ENCODE data around the gene CDH4. TPM values are rescaled to one million over a fixed set of nuclear protein-coding genes. Genes with fewer than 3 reads are reported as not detected.

CDH4 gene
- total and polyA plus RNA-seq, 2 of the 4 experiments (the other 2 are of a cell fraction), result 1.6 to 3.5 TPM

GRCh38 chr20:61460261-61461052 lies 208.4 kb downstream of the CDH4 start:
- intact Hi-C loops (cut with micrococcal nuclease) (no loop called here), dilution Hi-C loops (cut with HindIII; ENCODE audit: low sequenced_read_pairs, unreplicated experiment) (no loop called here), in situ Hi-C loops (cut with MboI; ENCODE audit: low sequenced_read_pairs) (no loop called here)
- POLR2A ChIA-PET (ENCODE audit: unreplicated experiment), result no interaction called here
- no peak overlapping the region for H2BK5ac ChIP-seq (ENCODE audit: low read depth, low read length, poor library complexity, severe bottlenecking)
- H4K8ac ChIP-seq (ENCODE audit: low read depth in 2 of 2, low read length in 2 of 2), result no peak overlapping the region
- H3K36me3 ChIP-seq (ENCODE audit: control insufficient read depth, insufficient read depth, low read length), result no peaks in the 10 kb centered on the region
- CTCF ChIA-PET, result no interaction called here
- H3K27me3 ChIP-seq (ENCODE audit: control insufficient read depth, insufficient read depth, low read length), result no peaks in the 10 kb centered on the region
- H2BK15ac ChIP-seq (ENCODE audit: low read depth, low read length), result no peak overlapping the region
- no peak overlapping the region for H3K14ac ChIP-seq (replicated peaks; ENCODE audit: low read depth, low read length)
- H3K9me3 ChIP-seq (ENCODE audit: control insufficient read depth, insufficient read depth, low read length), result peaks cover 17% of the 10 kb centered on the region; the same call in 1 of the 2 replicates
- H3K56ac ChIP-seq (ENCODE audit: extremely low read depth, insufficient read depth, low read length), result no peak overlapping the region
- no peak for ATAC-seq (ENCODE audit: low read depth)
- no peaks in the 10 kb centered on the region; a peak in 1 of 4 replicates for H3K79me1 ChIP-seq (ENCODE audit: low read depth in 1 of 2, low read length in 2 of 2)
- no peak overlapping the region for H2AFZ ChIP-seq (replicated peaks; ENCODE audit: low read length, poor library complexity)
- no peak overlapping the region for H2AK5ac ChIP-seq (ENCODE audit: low read depth, low read length)
- H3K23ac ChIP-seq (ENCODE audit: low read depth, low read length), result no peak overlapping the region
- H3K18ac ChIP-seq (ENCODE audit: low read depth, low read length), result no peak overlapping the region
- WGBS, 2 experiments (ENCODE audit: extremely low coverage in 2 of 2, insufficient read length in 1 of 2), result 87% methylated on average over 3 of the region's 11 CpGs; no CpG with 5 or more reads in 1 of the 2 experiments
- no peaks in the 10 kb centered on the region for H3K4me1 ChIP-seq (ENCODE audit: control insufficient read depth, insufficient read depth, low read length)
- H3K9me1 ChIP-seq (ENCODE audit: insufficient read depth, low read length), result no peaks in the 10 kb centered on the region
- no TSS peak for BruUV-seq (replicated peaks)
- H3K4ac ChIP-seq (ENCODE audit: low read depth, low read length), result no peak overlapping the region
- no peak overlapping the region for H4K5ac ChIP-seq (ENCODE audit: low read depth, low read length)
- TF ChIP-seq USF2 (IDR thresholded peaks at IDR 0.05; ENCODE audit: low read depth, low read length) (no peak), MAFK (IDR thresholded peaks at IDR 0.05; ENCODE audit: low read depth, low read length) (no peak), NFE2L2 (IDR thresholded peaks at IDR 0.05; ENCODE audit: low read depth, low read length) (no peak), CTCF (conservative IDR thresholded peaks at IDR 0.05; ENCODE audit: low read depth, low read length) (no peak), CHD1 (IDR thresholded peaks at IDR 0.05; ENCODE audit: low read depth, low read length) (no peak), MAZ (IDR thresholded peaks at IDR 0.05; ENCODE audit: borderline replicate concordance, low read depth, low read length) (no peak), ELK1 (IDR thresholded peaks at IDR 0.05; ENCODE audit: borderline replicate concordance, low read depth, low read length) (no peak), FOS (IDR thresholded peaks at IDR 0.05; ENCODE audit: low read depth, low read length) (no peak), RAD21 (IDR thresholded peaks at IDR 0.05; ENCODE audit: low read length) (no peak), RCOR1 (IDR thresholded peaks at IDR 0.05; ENCODE audit: insufficient replicate concordance, low read length) (no peak), CEBPB (IDR thresholded peaks at IDR 0.05; ENCODE audit: low read depth, low read length) (no peak), MXI1 (IDR thresholded peaks at IDR 0.05; ENCODE audit: borderline replicate concordance, low read depth, low read length) (no peak), RFX5 (IDR thresholded peaks at IDR 0.05; ENCODE audit: low read depth, low read length) (no peak), SMC3 (IDR thresholded peaks at IDR 0.05; ENCODE audit: low read depth, low read length) (no peak), POLR2A (IDR thresholded peaks at IDR 0.05; ENCODE audit: low read depth, low read length) (no peak), BHLHE40 (IDR thresholded peaks at IDR 0.05; ENCODE audit: low read depth, low read length) (no peak)
- no peak overlapping the region for H4K91ac ChIP-seq (ENCODE audit: insufficient read depth, low read depth, low read length)
- H3K4me3 ChIP-seq (ENCODE audit: insufficient read depth, low read depth, low read length), result no peak overlapping the region
- H3K4me2 ChIP-seq (ENCODE audit: low read depth, low read length), result no peak overlapping the region
- no peak overlapping the region for H2BK120ac ChIP-seq (ENCODE audit: low read depth, low read length)
- no peak for DNase-seq
- no peak overlapping the region for H2AK9ac ChIP-seq (replicated peaks; ENCODE audit: low read depth, low read length, poor library complexity)
- no peak overlapping the region for H3K27ac ChIP-seq (ENCODE audit: insufficient read depth, low read length)
- no peak overlapping the region for H2BK20ac ChIP-seq (ENCODE audit: low read depth, low read length)
- H4K20me1 ChIP-seq (ENCODE audit: insufficient read depth, low read length), result no peaks in the 10 kb centered on the region; the same call in none of the 2 replicates
- H3K9ac ChIP-seq (ENCODE audit: low read depth, low read length), result no peak overlapping the region

Measured in IMR-90 (cell line).